OCI-LY3 (cell line): ENCODE data around the gene CNTNAP2.

Source experiments
- H2AFZ ChIP-seq: fragments of 200-600, 300-600 bp; shearing (Covaris generic); 2 replicates; pipeline ENCODE4 v1.6.0; 2014; ENCODE audit warnings: antibody characterized with exemption, low read depth, low read length
- H3K27ac ChIP-seq: fragments of 200-600, 300-600 bp; sonication (generic); 2 replicates; pipeline ENCODE4 v1.5.1; 2014; ENCODE audit warnings: mild to moderate bottlenecking, low read length, moderate library complexity, mixed read lengths
- H3K27me3 ChIP-seq: fragments of 200-600, 300-600 bp; sonication (generic); 2 replicates; pipeline ENCODE4 v1.6.1; 2014; ENCODE audit warnings: low read depth, low read length, mixed read lengths
- H3K36me3 ChIP-seq: fragments of 200-600, 300-600 bp; sonication (generic); replicated peaks from 2 replicates; pipeline ENCODE3; 2014; ENCODE audit warnings: low read depth, low read length, mixed read lengths
- H3K4me1 ChIP-seq: fragments of 300-600, 200-600 bp; sonication (generic); 2 replicates; pipeline ENCODE4 v1.6.1; 2014; ENCODE audit warnings: low read length, mixed read lengths
- H3K4me2 ChIP-seq: fragments of 200-600, 300-600 bp; sonication (generic); 2 replicates; pipeline ENCODE4 v1.6.1; 2014; ENCODE audit warnings: low read length, mixed read lengths
- H3K4me3 ChIP-seq: fragments of 300-600, 200-600 bp; sonication (generic); 2 replicates; pipeline ENCODE4 v1.5.1; 2014; ENCODE audit warnings: antibody characterized with exemption, mild to moderate bottlenecking, low read length, moderate library complexity
- H3K79me2 ChIP-seq: fragments of 300-600, 200-600 bp; shearing (Covaris generic); 2 replicates; pipeline ENCODE4 v1.6.1; 2014; ENCODE audit warnings: mild to moderate bottlenecking, low read length, mixed read lengths
- H3K9ac ChIP-seq: fragments of 300-600, 200-600 bp; shearing (Covaris generic); 2 replicates; pipeline ENCODE4 v1.6.0; 2014; ENCODE audit warnings: mild to moderate bottlenecking, low read length, moderate library complexity
- H3K9me3 ChIP-seq: fragments of 200-600, 300-600 bp; shearing (Covaris generic); 2 replicates; pipeline ENCODE4 v1.6.1; 2014; ENCODE audit warnings: low read length, mixed read lengths; ENCODE audit not compliant: insufficient read depth
- H4K20me1 ChIP-seq: fragments of 200-600, 300-600 bp; sonication (generic); 2 replicates; pipeline ENCODE4 v1.6.1; 2016; ENCODE audit warnings: low read length, mixed read lengths; ENCODE audit not compliant: insufficient read depth
- EZH2phosphoT487 ChIP-seq: fragments of 200-600 bp; shearing (Covaris generic); IDR thresholded peaks from 2 replicates; pipeline ENCODE4 v1.6.1; 2018; ENCODE audit warnings: antibody characterized with exemption, mixed run types, low read depth
- TF ChIP-seq, protein P1 (sequence below): fragments of 200-600, 300-600 bp; sonication (generic); IDR thresholded peaks from 2 replicates; pipeline ENCODE4 v1.5.1; 2014; ENCODE audit warnings: antibody characterized with exemption, low read length, low read depth

CNTNAP2 gene

DNA sequence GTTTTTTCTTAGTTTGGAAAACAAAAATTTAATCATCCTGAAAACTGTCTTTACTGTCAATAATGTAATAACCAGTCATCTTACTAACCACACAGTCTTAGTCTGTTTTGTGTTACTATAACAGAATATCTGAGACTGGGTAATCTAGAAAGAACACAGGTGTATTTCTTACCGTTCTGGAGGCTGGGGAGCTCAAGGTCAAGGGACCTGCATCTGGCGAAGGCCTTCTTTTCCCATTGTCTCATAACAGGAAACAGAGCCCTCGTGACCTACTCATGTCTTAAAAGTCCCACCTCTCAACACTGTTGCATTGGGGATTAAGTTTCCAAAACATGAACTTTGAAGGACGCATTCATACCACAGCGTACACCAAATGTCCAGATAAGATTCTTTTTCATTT is 932.3 kb downstream of the CNTNAP2 start:
- TF ChIP-seq, protein P1, sequence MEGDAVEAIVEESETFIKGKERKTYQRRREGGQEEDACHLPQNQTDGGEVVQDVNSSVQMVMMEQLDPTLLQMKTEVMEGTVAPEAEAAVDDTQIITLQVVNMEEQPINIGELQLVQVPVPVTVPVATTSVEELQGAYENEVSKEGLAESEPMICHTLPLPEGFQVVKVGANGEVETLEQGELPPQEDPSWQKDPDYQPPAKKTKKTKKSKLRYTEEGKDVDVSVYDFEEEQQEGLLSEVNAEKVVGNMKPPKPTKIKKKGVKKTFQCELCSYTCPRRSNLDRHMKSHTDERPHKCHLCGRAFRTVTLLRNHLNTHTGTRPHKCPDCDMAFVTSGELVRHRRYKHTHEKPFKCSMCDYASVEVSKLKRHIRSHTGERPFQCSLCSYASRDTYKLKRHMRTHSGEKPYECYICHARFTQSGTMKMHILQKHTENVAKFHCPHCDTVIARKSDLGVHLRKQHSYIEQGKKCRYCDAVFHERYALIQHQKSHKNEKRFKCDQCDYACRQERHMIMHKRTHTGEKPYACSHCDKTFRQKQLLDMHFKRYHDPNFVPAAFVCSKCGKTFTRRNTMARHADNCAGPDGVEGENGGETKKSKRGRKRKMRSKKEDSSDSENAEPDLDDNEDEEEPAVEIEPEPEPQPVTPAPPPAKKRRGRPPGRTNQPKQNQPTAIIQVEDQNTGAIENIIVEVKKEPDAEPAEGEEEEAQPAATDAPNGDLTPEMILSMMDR: no peak
- no peak for TF ChIP-seq EZH2phosphoT487
- Histone ChIP-seq H3K4me2 (no peak overlapping the region), H4K20me1 (no peaks in the 10 kb centered on the region), H3K27ac (no peak overlapping the region), H2AFZ (no peak overlapping the region), H3K27me3 (no peaks in the 10 kb centered on the region), H3K4me3 (no peak overlapping the region), H3K79me2 (no peaks in the 10 kb centered on the region), H3K4me1 (no peaks in the 10 kb centered on the region), H3K9ac (no peak overlapping the region), H3K9me3 (no peaks in the 10 kb centered on the region), H3K36me3 (no peaks in the 10 kb centered on the region)

DNA sequence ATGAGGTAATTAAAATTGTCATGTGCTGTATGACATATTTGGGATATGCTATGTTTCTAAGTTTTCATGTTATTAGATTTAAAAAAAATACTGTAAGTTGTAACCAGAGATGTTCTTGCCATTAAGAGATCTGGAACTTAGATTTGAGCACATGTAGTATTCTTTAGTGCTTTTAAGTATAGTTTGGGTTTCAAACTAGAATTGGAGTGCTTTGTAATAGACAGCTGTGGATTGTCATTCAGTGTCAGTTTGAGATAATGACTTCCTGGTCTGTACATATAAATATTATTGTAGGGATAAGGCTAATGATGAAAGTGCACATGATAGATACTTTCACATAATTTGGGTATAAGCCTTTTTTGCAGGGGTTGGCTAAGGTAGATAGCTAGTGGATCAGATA is 936.2 kb downstream of the CNTNAP2 start:
- Histone ChIP-seq H3K4me1 (no peaks in the 10 kb centered on the region), H4K20me1 (no peaks in the 10 kb centered on the region), H3K27me3 (no peaks in the 10 kb centered on the region), H3K4me3 (no peak overlapping the region), H3K36me3 (no peaks in the 10 kb centered on the region), H2AFZ (no peak overlapping the region), H3K79me2 (no peaks in the 10 kb centered on the region), H3K9me3 (no peaks in the 10 kb centered on the region), H3K4me2 (no peak overlapping the region), H3K27ac (no peak overlapping the region), H3K9ac (no peak overlapping the region)
- TF ChIP-seq, protein P1: no peak
- TF ChIP-seq EZH2phosphoT487: no peak

DNA sequence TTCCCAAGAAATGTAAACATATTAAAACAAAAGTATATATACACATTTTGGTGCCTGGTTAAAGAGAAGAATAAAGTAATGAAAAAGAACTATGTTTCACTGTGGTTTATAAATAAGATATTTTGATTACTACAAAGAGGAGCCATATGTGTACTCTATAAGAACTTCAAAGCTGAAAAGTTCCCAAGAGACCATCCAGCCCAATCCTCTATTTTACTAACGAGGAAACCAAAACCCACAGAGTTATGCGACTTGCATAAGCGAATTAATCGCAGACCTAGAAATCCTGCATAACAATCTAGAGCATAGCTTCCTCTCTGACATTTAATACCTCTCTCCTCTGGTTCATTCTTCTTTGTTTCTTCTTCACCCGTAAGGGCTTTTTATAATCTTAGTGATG is 937.1 kb downstream of the CNTNAP2 start:
- Histone ChIP-seq H3K27me3 (no peaks in the 10 kb centered on the region), H3K36me3 (no peaks in the 10 kb centered on the region), H3K9ac (no peak overlapping the region), H4K20me1 (no peaks in the 10 kb centered on the region), H3K4me1 (no peaks in the 10 kb centered on the region), H3K79me2 (no peaks in the 10 kb centered on the region), H2AFZ (no peak overlapping the region), H3K9me3 (no peaks in the 10 kb centered on the region), H3K27ac (no peak overlapping the region), H3K4me3 (no peak overlapping the region), H3K4me2 (no peak overlapping the region)
- TF ChIP-seq, protein P1: no peak

DNA sequence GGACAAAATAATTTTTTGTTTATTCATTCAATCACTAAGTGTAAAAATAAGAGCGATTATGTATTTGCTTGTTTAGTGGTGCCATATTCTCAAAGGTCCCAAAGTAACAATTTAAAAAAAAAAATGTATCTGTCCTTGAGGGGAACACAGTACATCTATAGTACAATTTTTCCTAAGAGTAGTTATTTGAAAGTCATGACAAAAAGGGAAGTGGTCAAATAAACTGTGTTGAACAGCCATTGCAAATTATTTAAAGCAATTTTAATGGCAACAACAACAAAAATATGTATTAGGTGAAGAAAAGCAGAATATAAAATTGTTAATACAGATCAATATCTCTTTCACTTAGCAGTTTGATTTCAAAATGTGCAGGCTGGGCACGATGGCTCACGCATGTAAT is 943.5 kb downstream of the CNTNAP2 start:
- H3K4me3 ChIP-seq: no peak overlapping the region
- H3K9me3 ChIP-seq: no peaks in the 10 kb centered on the region
- no peak overlapping the region for H3K27ac ChIP-seq
- H3K9ac ChIP-seq: no peak overlapping the region
- no peak for TF ChIP-seq EZH2phosphoT487
- TF ChIP-seq, protein P1: no peak
- no peaks in the 10 kb centered on the region for H3K27me3 ChIP-seq
- no peak overlapping the region for H3K4me2 ChIP-seq
- H3K36me3 ChIP-seq: no peaks in the 10 kb centered on the region
- H3K4me1 ChIP-seq: 0 out of 2 replicates have a peak, but pooled peaks cover 4% of the 10 kb centered on the region
- H3K79me2 ChIP-seq: no peaks in the 10 kb centered on the region
- H4K20me1 ChIP-seq: no peaks in the 10 kb centered on the region
- no peak overlapping the region for H2AFZ ChIP-seq
